ENCODE results near the gene EEF1E1. TPM values are rescaled to one million over a fixed set of nuclear protein-coding genes. Genes with fewer than 3 reads are reported as not detected.

The EEF1E1 gene
- total and polyA plus RNA-seq, 4 donors = 12.9 to 30.6 (median 18.3) TPM

- TF ChIP-seq CTCF (IDR thresholded peaks at IDR 0.05; ENCODE audit: low read depth, low read length, missing input control) (no peak), RXRA (IDR thresholded peaks at IDR 0.05) (no peak), HNF4A (conservative IDR thresholded peaks at IDR 0.05) (no peak), EGR1 (IDR thresholded peaks at IDR 0.05; ENCODE audit: low read depth in 2 of 2) (no peak)
Observed at GRCh38 chr6:8082954-8083858, 19.1 kb downstream of the EEF1E1 start (continued).

- no peaks in the 10 kb centered on the region for H3K27me3 ChIP-seq (ENCODE audit: control insufficient read depth in 4 of 4, insufficient read depth in 4 of 4, low read length in 3 of 4)
- TF ChIP-seq REST (IDR thresholded peaks at IDR 0.05) (no peak), HNF4A (conservative IDR thresholded peaks at IDR 0.05) (peak; percentile 13 to 20)
- DNase-seq (ENCODE audit: low spot score) = no peak
- peaks cover 13 to 42% (median 23%) of the 10 kb centered on the region in 4 donors for H3K4me1 ChIP-seq (ENCODE audit: control insufficient read depth in 4 of 4, insufficient read depth in 4 of 4, low read length in 3 of 4)
- no peak overlapping the region for H3K9ac ChIP-seq (ENCODE audit: low read depth in 1 of 2, low read length in 2 of 2)
- 79% methylated on average over 1 of the region's 1 CpG for WGBS
- H3K9me3 ChIP-seq (ENCODE audit: control insufficient read depth in 4 of 4, low read length in 3 of 4) = no peaks in the 10 kb centered on the region
- no peaks in the 10 kb centered on the region for H3K36me3 ChIP-seq (ENCODE audit: control insufficient read depth in 4 of 4, insufficient read depth in 3 of 4, low read depth in 1 of 4, low read length in 3 of 4)
- peak overlapping the region; percentile 23 to 60 for H3K27ac ChIP-seq (ENCODE audit: low read depth in 1 of 2, low read length in 2 of 2)
- H3K4me3 ChIP-seq (ENCODE audit: low read depth in 1 of 3, low read length in 3 of 3) = no peak overlapping the region
Observed at GRCh38 chr6:8082572-8082953, 19.8 kb downstream of the EEF1E1 start.

- H3K4me1 ChIP-seq (ENCODE audit: control insufficient read depth in 4 of 4, insufficient read depth in 4 of 4, low read length in 3 of 4) = peaks cover 13 to 42% (median 23%) of the 10 kb centered on the region in 4 donors
- H3K36me3 ChIP-seq (ENCODE audit: control insufficient read depth in 4 of 4, insufficient read depth in 3 of 4, low read depth in 1 of 4, low read length in 3 of 4) = no peaks in the 10 kb centered on the region
- peak overlapping the region; percentile 21 to 42 for H3K27ac ChIP-seq (ENCODE audit: low read depth in 1 of 2, low read length in 2 of 2)
- no peak for DNase-seq (ENCODE audit: low spot score)
- no peaks in the 10 kb centered on the region for H3K9me3 ChIP-seq (ENCODE audit: control insufficient read depth in 4 of 4, low read length in 3 of 4)
- H3K9ac ChIP-seq (ENCODE audit: low read depth in 1 of 2, low read length in 2 of 2) = no peak overlapping the region
- 61% methylated on average over 4 of the region's 4 CpGs for WGBS
- no peak overlapping the region for H3K4me3 ChIP-seq (ENCODE audit: low read depth in 1 of 3, low read length in 3 of 3)
- no peak for TF ChIP-seq ATF3 (IDR thresholded peaks at IDR 0.05)
- TF ChIP-seq SP1 (IDR thresholded peaks at IDR 0.05) = no peak
- no peak for TF ChIP-seq MAX (IDR thresholded peaks at IDR 0.05)
- TF ChIP-seq FOXA2 (IDR thresholded peaks at IDR 0.05) = peak; percentile 17
- TF ChIP-seq JUND (IDR thresholded peaks at IDR 0.05) = peak; percentile 47 to 79
- peak in 1 of 2 donors; percentile 25 for TF ChIP-seq HNF4A (conservative IDR thresholded peaks at IDR 0.05)
- TF ChIP-seq GABPA (IDR thresholded peaks at IDR 0.05 in 1 of 2, conservative IDR thresholded peaks at IDR 0.05 in 1 of 2) = peak in 1 of 2 donors; percentile 14
- TF ChIP-seq YY1 (IDR thresholded peaks at IDR 0.05) = peak; percentile 16
- H3K27me3 ChIP-seq (ENCODE audit: control insufficient read depth in 4 of 4, insufficient read depth in 4 of 4, low read length in 3 of 4) = no peaks in the 10 kb centered on the region
Observed at GRCh38 chr6:8080362-8081151, 21.8 kb downstream of the EEF1E1 start.

Data from liver (tissue), 9 donors.